Measurements from ENCODE around the gene SGSH. TPM values are rescaled to one million over a fixed set of nuclear protein-coding genes. Genes with fewer than 3 reads are reported as not detected.

Gene SGSH
- total RNA-seq, 1 donor from 2014 or later = 24.0 TPM

DNA sequence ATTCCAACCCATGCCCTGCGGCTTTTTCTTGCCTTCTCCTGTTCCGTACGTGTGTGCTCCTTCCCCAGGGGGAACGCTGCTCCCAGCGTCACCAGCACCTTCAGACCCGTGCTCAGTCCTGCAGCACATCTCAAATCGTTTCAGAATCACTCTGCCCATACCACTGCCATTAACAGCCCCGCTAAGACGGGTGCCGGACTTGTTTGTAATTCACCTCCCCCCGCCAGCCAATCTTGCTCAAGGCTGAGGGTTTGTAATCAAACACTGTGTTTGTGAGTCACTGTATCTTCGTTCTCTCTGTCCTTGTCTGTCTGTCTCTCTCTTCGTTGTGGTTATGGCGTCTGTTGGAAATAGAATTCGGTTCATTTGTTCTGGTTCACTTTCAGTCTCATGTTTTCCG, 33.0 kb downstream of the SGSH start:
- Mint-ChIP-seq H3K4me1 (ENCODE audit: low read depth, unreplicated experiment) (peaks cover 6% of the 10 kb centered on the region), H3K4me3 (ENCODE audit: unreplicated experiment) (no peak overlapping the region), H3K9me3 (ENCODE audit: unreplicated experiment) (no peaks in the 10 kb centered on the region), H3K27ac (ENCODE audit: unreplicated experiment) (no peak overlapping the region), H3K27me3 (ENCODE audit: low read depth, unreplicated experiment) (peaks cover 28% of the 10 kb centered on the region), H3K36me3 (ENCODE audit: low read depth, unreplicated experiment) (no peaks in the 10 kb centered on the region)
- H3K9ac ChIP-seq (ENCODE audit: low read length) = no peak overlapping the region
- FAIRE-seq (no peak), DNase-seq (ENCODE audit: low read depth) (peak; percentile 41)
- peaks cover 13% of the 10 kb centered on the region for H3K27me3 ChIP-seq (ENCODE audit: insufficient read depth, low read length)
- H3K79me2 ChIP-seq (ENCODE audit: insufficient read depth, low read length) = no peaks in the 10 kb centered on the region
- H3K4me1 ChIP-seq (ENCODE audit: insufficient read depth, low read length) = no peaks in the 10 kb centered on the region
- no peaks in the 10 kb centered on the region for H3K36me3 ChIP-seq (ENCODE audit: insufficient read depth, low read length)
- no peaks in the 10 kb centered on the region for H4K20me1 ChIP-seq (ENCODE audit: insufficient read depth, low read length)
- H3K27ac ChIP-seq (ENCODE audit: low read depth, low read length) = no peak overlapping the region
- TF ChIP-seq, protein P1, sequence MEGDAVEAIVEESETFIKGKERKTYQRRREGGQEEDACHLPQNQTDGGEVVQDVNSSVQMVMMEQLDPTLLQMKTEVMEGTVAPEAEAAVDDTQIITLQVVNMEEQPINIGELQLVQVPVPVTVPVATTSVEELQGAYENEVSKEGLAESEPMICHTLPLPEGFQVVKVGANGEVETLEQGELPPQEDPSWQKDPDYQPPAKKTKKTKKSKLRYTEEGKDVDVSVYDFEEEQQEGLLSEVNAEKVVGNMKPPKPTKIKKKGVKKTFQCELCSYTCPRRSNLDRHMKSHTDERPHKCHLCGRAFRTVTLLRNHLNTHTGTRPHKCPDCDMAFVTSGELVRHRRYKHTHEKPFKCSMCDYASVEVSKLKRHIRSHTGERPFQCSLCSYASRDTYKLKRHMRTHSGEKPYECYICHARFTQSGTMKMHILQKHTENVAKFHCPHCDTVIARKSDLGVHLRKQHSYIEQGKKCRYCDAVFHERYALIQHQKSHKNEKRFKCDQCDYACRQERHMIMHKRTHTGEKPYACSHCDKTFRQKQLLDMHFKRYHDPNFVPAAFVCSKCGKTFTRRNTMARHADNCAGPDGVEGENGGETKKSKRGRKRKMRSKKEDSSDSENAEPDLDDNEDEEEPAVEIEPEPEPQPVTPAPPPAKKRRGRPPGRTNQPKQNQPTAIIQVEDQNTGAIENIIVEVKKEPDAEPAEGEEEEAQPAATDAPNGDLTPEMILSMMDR (IDR thresholded peaks at IDR 0.05; ENCODE audit: insufficient read depth, low read depth, low read length) = no peak
- TF ChIP-seq EZH2 (IDR thresholded peaks at IDR 0.05; ENCODE audit: insufficient read depth, low read length) = no peak
- H3K4me2 ChIP-seq (ENCODE audit: low read length) = no peak overlapping the region
- no peak overlapping the region for H2AFZ ChIP-seq (ENCODE audit: low read depth, low read length)
- H3K9me3 ChIP-seq (ENCODE audit: insufficient read depth, low read depth, low read length) = no peaks in the 10 kb centered on the region
- no peak overlapping the region for H3K4me3 ChIP-seq (ENCODE audit: insufficient read depth, low read depth, low read length)

DNA sequence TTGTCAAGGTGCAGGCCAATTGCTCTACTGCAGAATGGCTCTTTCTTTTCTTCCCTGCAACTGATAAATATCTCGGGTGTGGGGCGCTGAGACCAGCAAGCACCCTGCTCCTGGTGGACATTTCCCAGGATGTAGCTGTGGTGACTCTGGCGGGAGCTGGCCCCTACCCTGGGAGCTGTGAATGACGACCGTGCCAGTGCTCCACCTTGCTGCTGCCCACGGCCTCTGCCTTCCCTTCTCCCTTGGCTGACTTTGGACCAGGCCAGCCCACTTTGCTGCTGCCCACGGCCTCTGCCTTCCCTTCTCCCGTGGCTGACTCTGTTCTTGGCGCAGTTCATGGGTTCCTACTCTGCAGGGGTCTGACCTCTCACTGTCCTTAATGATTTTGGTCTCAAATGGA, 34.2 kb downstream of the SGSH start:
- H3K36me3 Mint-ChIP-seq (ENCODE audit: low read depth, unreplicated experiment) = no peaks in the 10 kb centered on the region
- H3K27me3 ChIP-seq (ENCODE audit: insufficient read depth, low read length) = peaks cover 7% of the 10 kb centered on the region
- no peak overlapping the region for H2AFZ ChIP-seq (ENCODE audit: low read depth, low read length)
- H3K4me2 ChIP-seq (ENCODE audit: low read length) = no peak overlapping the region
- H3K36me3 ChIP-seq (ENCODE audit: insufficient read depth, low read length) = no peaks in the 10 kb centered on the region
- no peaks in the 10 kb centered on the region for H3K9me3 ChIP-seq (ENCODE audit: insufficient read depth, low read depth, low read length)
- TF ChIP-seq, protein P1 (IDR thresholded peaks at IDR 0.05; ENCODE audit: insufficient read depth, low read depth, low read length) = no peak
- no peak for TF ChIP-seq EZH2 (IDR thresholded peaks at IDR 0.05; ENCODE audit: insufficient read depth, low read length)
- no peaks in the 10 kb centered on the region for H3K79me2 ChIP-seq (ENCODE audit: insufficient read depth, low read length)
- no peak overlapping the region for H3K27ac ChIP-seq (ENCODE audit: low read depth, low read length)
- H4K20me1 ChIP-seq (ENCODE audit: insufficient read depth, low read length) = no peaks in the 10 kb centered on the region
- no peaks in the 10 kb centered on the region for H3K4me1 ChIP-seq (ENCODE audit: insufficient read depth, low read length)
- H3K27ac Mint-ChIP-seq (ENCODE audit: unreplicated experiment) = no peak overlapping the region
- H3K4me3 Mint-ChIP-seq (ENCODE audit: unreplicated experiment) = no peak overlapping the region
- H3K4me3 ChIP-seq (ENCODE audit: insufficient read depth, low read depth, low read length) = no peak overlapping the region
- peaks cover 5% of the 10 kb centered on the region for H3K4me1 Mint-ChIP-seq (ENCODE audit: low read depth, unreplicated experiment)
- DNase-seq (ENCODE audit: low read depth) = no peak
- H3K9me3 Mint-ChIP-seq (ENCODE audit: unreplicated experiment) = no peaks in the 10 kb centered on the region
- H3K27me3 Mint-ChIP-seq (ENCODE audit: low read depth, unreplicated experiment) = peaks cover 25% of the 10 kb centered on the region
- FAIRE-seq = no peak
- H3K9ac ChIP-seq (ENCODE audit: low read length) = no peak overlapping the region

DNA sequence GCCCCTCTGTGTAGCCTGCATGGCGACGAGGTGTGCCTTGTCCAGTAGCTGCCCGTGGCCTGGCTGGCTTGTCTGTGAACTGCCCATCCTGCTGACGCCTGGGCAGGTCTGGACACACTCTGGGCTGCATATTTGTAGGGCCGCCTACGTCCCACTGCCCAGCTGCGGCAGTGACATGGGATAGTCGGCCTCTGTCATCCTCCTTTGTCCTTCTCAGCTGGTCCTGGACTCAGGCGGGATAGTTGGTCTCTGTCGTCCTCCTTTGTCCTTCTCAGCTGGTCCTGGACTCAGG, 35.8 kb downstream of the SGSH start:
- Histone ChIP-seq H3K4me1 (ENCODE audit: insufficient read depth, low read length) (no peaks in the 10 kb centered on the region), H3K36me3 (ENCODE audit: insufficient read depth, low read length) (no peaks in the 10 kb centered on the region), H3K9me3 (ENCODE audit: insufficient read depth, low read depth, low read length) (no peaks in the 10 kb centered on the region), H3K4me3 (ENCODE audit: insufficient read depth, low read depth, low read length) (no peak overlapping the region), H3K27me3 (ENCODE audit: insufficient read depth, low read length) (peaks cover 9% of the 10 kb centered on the region), H4K20me1 (ENCODE audit: insufficient read depth, low read length) (no peaks in the 10 kb centered on the region), H2AFZ (ENCODE audit: low read depth, low read length) (no peak overlapping the region), H3K9ac (ENCODE audit: low read length) (no peak overlapping the region), H3K27ac (ENCODE audit: low read depth, low read length) (no peak overlapping the region), H3K79me2 (ENCODE audit: insufficient read depth, low read length) (no peaks in the 10 kb centered on the region), H3K4me2 (ENCODE audit: low read length) (no peak overlapping the region)
- H3K36me3 Mint-ChIP-seq (ENCODE audit: low read depth, unreplicated experiment) = no peaks in the 10 kb centered on the region
- H3K9me3 Mint-ChIP-seq (ENCODE audit: unreplicated experiment) = no peaks in the 10 kb centered on the region
- peaks cover 22% of the 10 kb centered on the region for H3K27me3 Mint-ChIP-seq (ENCODE audit: low read depth, unreplicated experiment)
- peaks cover 5% of the 10 kb centered on the region for H3K4me1 Mint-ChIP-seq (ENCODE audit: low read depth, unreplicated experiment)
- FAIRE-seq (no peak), DNase-seq (ENCODE audit: low read depth) (no peak)
- TF ChIP-seq EZH2 (IDR thresholded peaks at IDR 0.05; ENCODE audit: insufficient read depth, low read length) = no peak
- TF ChIP-seq, protein P1 (IDR thresholded peaks at IDR 0.05; ENCODE audit: insufficient read depth, low read depth, low read length) = no peak
- no peak overlapping the region for H3K4me3 Mint-ChIP-seq (ENCODE audit: unreplicated experiment)
- H3K27ac Mint-ChIP-seq (ENCODE audit: unreplicated experiment) = no peak overlapping the region
